Body of pancreas (tissue), 4 donors: Measurements from ENCODE around the gene HMCN1.

ENCODE experiments used
- CTCF ChIP-seq, 7 experiments: fragments of 450-650 bp in 4 of 7; fragments of 200-600 bp in 3 of 7; sonication (generic) in 3 of 7; IDR thresholded peaks; one replicate each; pipeline ENCODE4 v1.5.1; 2016 to 2019; ENCODE audit warnings: antibody characterized with exemption in 7 of 7
- POLR2A ChIP-seq, 3 donors: fragments of 450-650 bp; IDR thresholded peaks; one replicate each; pipeline ENCODE4 v1.6.1; 2016; ENCODE audit warnings: antibody characterized with exemption in 3 of 3, mild to moderate bottlenecking in 2 of 3

GRCh38 chr1:185965870-185966269 is 231.7 kb downstream of the HMCN1 start:
- no peak for TF ChIP-seq CTCF (IDR thresholded peaks at IDR 0.05)
- TF ChIP-seq POLR2A (IDR thresholded peaks at IDR 0.05): no peak
